ENCODE measurements around the gene C9orf78.
A peak's percentile ranks its signal among the peaks of the same experiment; 100 is the strongest.

The C9orf78 gene

DNA sequence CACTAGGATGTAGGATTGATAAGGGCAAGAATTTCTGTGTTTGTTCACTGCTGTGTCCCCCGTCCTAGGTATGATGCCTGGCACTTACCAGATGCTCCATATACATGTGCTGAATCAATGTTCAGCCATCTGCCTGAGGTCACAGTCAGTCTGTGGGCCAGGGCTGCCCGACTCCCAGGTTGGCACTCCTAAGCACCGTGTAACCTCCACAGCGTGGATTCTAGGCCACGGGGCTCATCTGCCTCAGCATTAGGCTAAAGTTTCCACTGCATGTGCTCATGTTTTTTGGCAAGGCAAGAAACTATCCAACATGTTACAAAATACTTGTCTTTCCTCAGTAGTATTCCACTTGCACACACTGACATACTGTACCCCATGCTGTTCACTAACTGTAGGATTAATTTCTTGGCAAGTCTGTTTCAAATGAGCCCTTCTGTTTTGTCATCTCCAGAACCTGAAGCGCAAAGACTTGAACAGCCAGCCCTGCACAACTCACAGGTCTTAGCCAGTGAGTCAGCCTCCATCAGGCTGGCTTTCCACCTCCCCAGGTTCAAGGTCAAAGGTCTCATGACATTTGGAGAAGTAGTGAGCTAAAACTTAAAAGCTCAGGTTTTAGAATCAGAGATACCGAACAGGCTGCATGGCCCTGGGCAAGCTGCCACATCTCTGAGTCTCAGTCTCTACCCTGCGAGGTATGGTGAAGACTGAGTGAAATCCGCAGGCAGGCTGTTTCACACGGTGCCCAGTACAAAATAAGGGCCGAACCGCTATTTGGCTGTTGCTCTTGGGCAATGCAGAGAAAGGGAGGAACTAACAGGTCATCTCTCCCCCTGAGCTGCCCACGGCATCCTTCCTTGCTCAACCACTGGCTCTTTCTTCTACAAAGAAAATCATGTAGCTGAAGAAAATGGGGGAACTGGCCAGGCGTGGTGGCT, 18.3 kb downstream of the C9orf78 start:
- Histone ChIP-seq H3K36me3 (ENCODE audit: insufficient read depth, low read length) (peaks cover 89% of the 10 kb centered on the region), H3K27me3 (ENCODE audit: insufficient read depth, low read length) (no peaks in the 10 kb centered on the region), H3K27ac (ENCODE audit: low read depth, low read length) (no peak overlapping the region), H3K4me3 (ENCODE audit: low read length) (no peak overlapping the region), H3K4me1 (ENCODE audit: insufficient read depth, low read length) (no peaks in the 10 kb centered on the region), H3K9ac (ENCODE audit: low read depth, low read length) (no peak overlapping the region), H3K9me3 (ENCODE audit: insufficient read depth, low read depth, low read length) (no peaks in the 10 kb centered on the region)
- 90% methylated on average over 14 of the region's 14 CpGs for WGBS

DNA sequence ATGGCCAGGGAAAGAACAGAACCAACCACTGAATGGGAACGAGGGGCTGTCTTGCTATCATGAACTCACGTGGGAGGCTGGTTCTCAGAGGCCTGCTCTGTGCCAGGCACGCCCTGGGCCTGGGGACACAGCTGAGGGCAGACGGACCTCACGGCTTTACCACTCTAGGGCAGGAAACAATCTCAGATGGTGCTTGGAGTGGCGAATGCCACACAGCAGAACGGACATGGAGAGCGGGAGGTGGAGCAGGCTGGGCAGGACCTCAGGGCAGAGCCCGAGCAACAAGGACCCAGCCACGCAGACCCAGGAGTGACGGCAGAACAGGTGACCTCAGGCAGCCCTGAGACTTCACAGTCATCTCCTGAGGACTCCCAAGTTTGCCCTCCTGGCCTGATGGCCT, 19.8 kb downstream of the C9orf78 start:
- no peaks in the 10 kb centered on the region for H3K9me3 ChIP-seq (ENCODE audit: insufficient read depth, low read depth, low read length)
- H3K9ac ChIP-seq (ENCODE audit: low read depth, low read length), result no peak overlapping the region
- H3K4me1 ChIP-seq (ENCODE audit: insufficient read depth, low read length), result no peaks in the 10 kb centered on the region
- no peak overlapping the region for H3K27ac ChIP-seq (ENCODE audit: low read depth, low read length)
- no peak overlapping the region for H3K4me3 ChIP-seq (ENCODE audit: low read length)
- no peaks in the 10 kb centered on the region for H3K27me3 ChIP-seq (ENCODE audit: insufficient read depth, low read length)
- H3K36me3 ChIP-seq (ENCODE audit: insufficient read depth, low read length), result peaks cover 88% of the 10 kb centered on the region
- WGBS, result 96% methylated on average over 11 of the region's 11 CpGs

DNA sequence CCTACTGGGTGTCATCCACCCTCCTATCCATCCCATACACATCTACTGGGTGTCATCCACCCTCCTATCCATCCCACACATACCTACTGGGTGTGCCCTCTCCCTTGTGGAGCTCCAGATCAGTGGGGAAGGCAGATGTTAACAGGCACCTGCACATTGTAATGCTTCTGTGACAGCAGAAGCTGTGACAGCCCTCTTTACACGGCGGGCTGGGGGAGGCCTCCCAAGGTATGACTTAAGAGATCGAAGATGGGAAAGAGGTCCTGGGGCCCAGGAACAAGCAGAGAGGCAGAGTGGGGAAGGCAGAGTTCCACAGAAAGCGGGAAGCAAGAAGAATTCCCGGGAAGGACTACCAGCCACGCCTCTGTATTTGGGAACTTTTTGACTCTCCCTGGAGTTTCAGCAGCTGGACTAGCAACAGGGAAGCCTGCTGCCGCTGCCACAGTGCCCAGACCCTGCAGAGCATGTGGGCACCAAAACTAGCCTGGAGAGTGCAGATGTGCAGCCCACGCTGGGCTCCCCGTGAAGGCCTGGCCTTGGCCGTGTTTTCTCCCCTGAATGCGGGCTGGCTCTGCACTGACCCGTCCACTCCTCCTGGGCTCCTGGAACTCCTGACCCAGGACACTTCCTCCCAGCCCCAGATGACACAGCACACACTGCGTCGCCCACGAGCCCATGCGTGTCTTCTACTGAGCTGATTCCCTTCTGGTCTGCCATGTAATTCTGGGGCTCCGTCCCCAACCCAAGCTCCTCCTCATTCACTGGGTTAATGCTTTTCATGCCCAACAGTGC, 20.4 kb downstream of the C9orf78 start:
- H3K4me3 ChIP-seq (ENCODE audit: low read length), result no peak overlapping the region
- no peaks in the 10 kb centered on the region for H3K4me1 ChIP-seq (ENCODE audit: insufficient read depth, low read length)
- H3K27ac ChIP-seq (ENCODE audit: low read depth, low read length), result no peak overlapping the region
- H3K36me3 ChIP-seq (ENCODE audit: insufficient read depth, low read length), result peaks cover 89% of the 10 kb centered on the region
- no peaks in the 10 kb centered on the region for H3K9me3 ChIP-seq (ENCODE audit: insufficient read depth, low read depth, low read length)
- H3K9ac ChIP-seq (ENCODE audit: low read depth, low read length), result no peak overlapping the region
- 93% methylated on average over 17 of the region's 17 CpGs for WGBS
- H3K27me3 ChIP-seq (ENCODE audit: insufficient read depth, low read length), result no peaks in the 10 kb centered on the region

DNA sequence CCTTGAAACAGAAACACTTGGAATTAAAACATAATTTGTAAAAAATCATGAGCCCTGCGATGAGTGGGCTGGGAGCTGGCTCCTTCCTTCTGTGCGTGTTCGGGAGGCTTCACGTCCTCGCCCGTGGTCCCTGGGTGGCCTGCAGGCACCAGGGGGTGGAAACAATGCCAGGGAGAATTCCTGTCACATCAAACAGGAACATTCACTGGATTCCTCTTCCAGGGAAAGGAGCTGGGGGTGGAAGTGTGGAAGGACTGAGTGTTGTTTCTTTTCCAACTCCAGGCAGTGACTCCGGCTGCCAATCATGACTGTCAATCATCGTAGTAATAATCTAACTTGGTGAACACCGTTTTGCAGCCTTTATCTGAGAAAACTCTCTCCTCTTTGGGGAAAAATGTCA, 21.4 kb downstream of the C9orf78 start:
- no peaks in the 10 kb centered on the region for H3K4me1 ChIP-seq (ENCODE audit: insufficient read depth, low read length)
- H3K27me3 ChIP-seq (ENCODE audit: insufficient read depth, low read length), result no peaks in the 10 kb centered on the region
- no peak overlapping the region for H3K9ac ChIP-seq (ENCODE audit: low read depth, low read length)
- WGBS, result 92% methylated on average over 9 of the region's 9 CpGs
- no peak overlapping the region for H3K4me3 ChIP-seq (ENCODE audit: low read length)
- no peaks in the 10 kb centered on the region for H3K9me3 ChIP-seq (ENCODE audit: insufficient read depth, low read depth, low read length)
- H3K27ac ChIP-seq (ENCODE audit: low read depth, low read length), result no peak overlapping the region
- peaks cover 92% of the 10 kb centered on the region for H3K36me3 ChIP-seq (ENCODE audit: insufficient read depth, low read length)

DNA sequence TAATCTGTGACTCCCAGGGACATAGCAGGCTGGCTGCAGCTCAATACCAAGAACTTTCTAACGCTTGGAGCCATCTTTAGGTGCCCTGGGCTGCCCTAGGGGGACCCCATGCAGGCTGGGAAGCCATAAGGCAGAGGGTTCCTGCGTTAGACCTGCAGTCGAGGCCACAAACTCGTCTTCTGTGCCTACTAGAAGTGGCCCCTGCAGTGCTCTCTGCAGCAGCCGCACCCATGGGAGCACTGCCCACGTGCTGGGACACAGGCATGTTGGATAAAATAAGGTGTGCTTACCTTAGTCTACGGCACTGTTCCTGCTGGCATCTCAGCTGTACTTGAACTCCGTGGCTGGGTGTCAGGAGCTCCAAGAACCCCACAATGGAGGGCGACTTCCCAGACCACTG, 22.7 kb downstream of the C9orf78 start:
- Histone ChIP-seq H3K4me3 (ENCODE audit: low read length) (no peak overlapping the region), H3K27ac (ENCODE audit: low read depth, low read length) (no peak overlapping the region), H3K27me3 (ENCODE audit: insufficient read depth, low read length) (no peaks in the 10 kb centered on the region), H3K36me3 (ENCODE audit: insufficient read depth, low read length) (peaks cover 81% of the 10 kb centered on the region), H3K4me1 (ENCODE audit: insufficient read depth, low read length) (no peaks in the 10 kb centered on the region), H3K9me3 (ENCODE audit: insufficient read depth, low read depth, low read length) (no peaks in the 10 kb centered on the region), H3K9ac (ENCODE audit: low read depth, low read length) (no peak overlapping the region; the same call in 1 of the 2 replicates)
- WGBS, result 92% methylated on average over 9 of the region's 9 CpGs

DNA sequence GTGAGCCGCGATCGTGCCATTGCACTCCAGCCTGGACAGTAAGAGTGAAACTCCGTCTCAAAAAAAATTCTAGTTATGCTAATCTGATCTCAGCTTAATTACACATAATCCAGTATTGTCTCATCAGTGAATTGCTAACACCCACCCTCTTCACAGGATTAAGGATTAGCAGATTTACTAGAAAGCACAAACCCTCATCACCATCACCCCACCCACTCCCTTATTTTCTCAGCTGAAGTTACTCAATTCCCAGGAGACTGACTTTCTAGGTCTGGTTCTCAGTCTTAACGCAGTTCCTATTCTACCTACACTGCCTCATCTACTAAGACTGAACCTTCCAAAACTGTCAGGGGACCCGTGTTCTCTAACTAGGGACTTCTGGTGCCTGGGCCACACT, 23.1 kb downstream of the C9orf78 start:
- H3K4me1 ChIP-seq (ENCODE audit: insufficient read depth, low read length), result no peaks in the 10 kb centered on the region
- no peak overlapping the region for H3K27ac ChIP-seq (ENCODE audit: low read depth, low read length)
- no peaks in the 10 kb centered on the region for H3K9me3 ChIP-seq (ENCODE audit: insufficient read depth, low read depth, low read length)
- H3K27me3 ChIP-seq (ENCODE audit: insufficient read depth, low read length), result no peaks in the 10 kb centered on the region
- no peak overlapping the region for H3K4me3 ChIP-seq (ENCODE audit: low read length)
- peaks cover 82% of the 10 kb centered on the region for H3K36me3 ChIP-seq (ENCODE audit: insufficient read depth, low read length)
- no peak overlapping the region for H3K9ac ChIP-seq (ENCODE audit: low read depth, low read length)
- WGBS, result 94% methylated on average over 6 of the region's 6 CpGs

DNA sequence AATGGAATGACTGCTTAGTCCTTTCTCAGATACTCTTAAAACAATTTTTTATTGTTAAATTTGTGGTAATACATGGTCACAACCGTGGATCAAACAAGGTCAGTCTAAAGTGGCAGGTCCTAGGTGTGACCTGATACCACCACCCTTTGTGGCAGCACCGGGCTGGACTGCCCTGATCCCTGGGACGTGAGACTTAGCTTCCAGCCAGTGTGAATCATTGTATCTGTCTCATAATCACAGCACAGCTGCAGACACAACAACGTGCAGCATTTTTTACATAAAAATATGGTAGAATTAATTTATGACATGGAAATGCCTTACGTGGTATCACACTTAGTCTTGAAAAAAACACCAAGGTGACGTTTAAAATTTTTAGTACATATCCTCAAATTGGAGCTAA, 24.3 kb downstream of the C9orf78 start:
- Histone ChIP-seq H3K9me3 (ENCODE audit: insufficient read depth, low read depth, low read length) (no peaks in the 10 kb centered on the region), H3K9ac (ENCODE audit: low read depth, low read length) (no peak overlapping the region), H3K4me1 (ENCODE audit: insufficient read depth, low read length) (no peaks in the 10 kb centered on the region), H3K27ac (ENCODE audit: low read depth, low read length) (no peak overlapping the region), H3K36me3 (ENCODE audit: insufficient read depth, low read length) (peaks cover 77% of the 10 kb centered on the region), H3K4me3 (ENCODE audit: low read length) (no peak overlapping the region), H3K27me3 (ENCODE audit: insufficient read depth, low read length) (no peaks in the 10 kb centered on the region)
- WGBS, result 94% methylated on average over 5 of the region's 6 CpGs

DNA sequence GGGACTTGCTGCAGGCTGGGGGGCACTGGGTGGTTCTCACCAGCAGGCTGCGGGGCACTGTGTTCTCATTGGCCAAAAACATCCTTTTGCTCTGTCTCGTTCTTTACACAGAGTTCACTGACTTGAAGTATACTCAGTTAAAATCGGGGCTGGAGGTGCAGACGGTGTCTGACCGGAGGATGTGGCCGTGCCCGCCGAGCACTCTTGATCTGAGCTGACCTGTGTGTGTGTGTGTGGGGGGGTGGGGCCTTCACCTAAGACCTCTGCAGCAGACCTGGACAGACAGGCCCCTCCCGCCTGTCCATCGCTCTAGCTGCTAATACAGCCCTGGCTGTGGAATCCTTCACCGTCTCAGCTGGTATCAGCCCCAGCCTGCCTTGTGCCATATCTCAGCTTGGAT, 25.0 kb downstream of the C9orf78 start:
- no peaks in the 10 kb centered on the region for H3K4me1 ChIP-seq (ENCODE audit: insufficient read depth, low read length)
- no peak overlapping the region for H3K9ac ChIP-seq (ENCODE audit: low read depth, low read length)
- H3K36me3 ChIP-seq (ENCODE audit: insufficient read depth, low read length), result peaks cover 77% of the 10 kb centered on the region
- H3K27me3 ChIP-seq (ENCODE audit: insufficient read depth, low read length), result no peaks in the 10 kb centered on the region
- 96% methylated on average over 11 of the region's 11 CpGs for whole genome bisulfite sequencing
- no peaks in the 10 kb centered on the region for H3K9me3 ChIP-seq (ENCODE audit: insufficient read depth, low read depth, low read length)
- no peak overlapping the region for H3K4me3 ChIP-seq (ENCODE audit: low read length)
- no peak overlapping the region for H3K27ac ChIP-seq (ENCODE audit: low read depth, low read length)

DNA sequence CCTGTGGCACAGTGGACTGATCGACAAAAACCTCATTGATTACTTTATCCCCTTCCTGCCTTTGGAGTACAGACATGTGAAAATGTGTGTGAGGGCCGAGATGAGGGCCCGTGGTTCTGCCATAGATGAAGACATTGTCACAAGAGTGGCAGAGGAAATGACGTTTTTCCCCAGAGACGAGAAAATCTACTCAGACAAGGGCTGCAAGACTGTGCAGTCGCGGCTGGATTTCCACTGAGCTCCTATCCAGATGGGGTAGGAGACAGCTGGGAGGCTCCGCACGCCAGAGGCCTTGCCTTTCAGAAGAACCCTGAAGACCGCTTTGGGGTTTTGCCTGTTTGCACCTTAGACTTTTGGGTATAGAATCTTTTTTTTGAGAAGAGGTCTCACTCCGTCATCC, 25.7 kb downstream of the C9orf78 start:
- peaks cover 71% of the 10 kb centered on the region for H3K36me3 ChIP-seq (ENCODE audit: insufficient read depth, low read length)
- H3K27me3 ChIP-seq (ENCODE audit: insufficient read depth, low read length), result no peaks in the 10 kb centered on the region
- no peaks in the 10 kb centered on the region for H3K4me1 ChIP-seq (ENCODE audit: insufficient read depth, low read length)
- no peak overlapping the region for H3K9ac ChIP-seq (ENCODE audit: low read depth, low read length)
- no peaks in the 10 kb centered on the region for H3K9me3 ChIP-seq (ENCODE audit: insufficient read depth, low read depth, low read length)
- 98% methylated on average over 11 of the region's 11 CpGs for whole genome bisulfite sequencing
- no peak overlapping the region for H3K4me3 ChIP-seq (ENCODE audit: low read length)
- H3K27ac ChIP-seq (ENCODE audit: low read depth, low read length), result no peak overlapping the region

DNA sequence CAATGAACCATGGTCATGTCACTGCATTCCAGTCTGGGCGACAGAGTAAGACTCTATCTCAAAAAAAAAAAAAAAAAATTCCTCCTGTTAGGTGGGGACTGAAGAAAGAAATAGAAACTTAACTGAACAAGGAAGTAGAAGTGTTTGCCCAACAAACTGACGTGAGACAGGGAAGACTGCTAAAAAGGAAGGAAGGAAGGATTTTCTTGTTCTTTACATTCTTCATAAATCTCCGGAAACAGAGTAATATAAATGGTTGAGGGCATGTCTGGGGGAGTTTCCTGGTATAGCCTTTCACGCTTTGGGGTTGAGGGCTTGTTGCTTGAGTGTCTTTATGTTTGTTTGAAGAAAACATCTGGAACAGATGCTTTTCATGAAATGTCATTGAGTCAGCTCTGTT, 29.0 kb downstream of the C9orf78 start:
- Histone ChIP-seq H3K4me3 (ENCODE audit: low read length) (no peak overlapping the region), H3K4me1 (ENCODE audit: insufficient read depth, low read length) (no peaks in the 10 kb centered on the region; the same call in 1 of the 2 replicates), H3K27ac (ENCODE audit: low read depth, low read length) (no peak overlapping the region), H3K36me3 (ENCODE audit: insufficient read depth, low read length) (peaks cover 45% of the 10 kb centered on the region), H3K27me3 (ENCODE audit: insufficient read depth, low read length) (no peaks in the 10 kb centered on the region), H3K9me3 (ENCODE audit: insufficient read depth, low read depth, low read length) (no peaks in the 10 kb centered on the region), H3K9ac (ENCODE audit: low read depth, low read length) (no peak overlapping the region)
- WGBS, result 76% methylated on average over 3 of the region's 4 CpGs

DNA sequence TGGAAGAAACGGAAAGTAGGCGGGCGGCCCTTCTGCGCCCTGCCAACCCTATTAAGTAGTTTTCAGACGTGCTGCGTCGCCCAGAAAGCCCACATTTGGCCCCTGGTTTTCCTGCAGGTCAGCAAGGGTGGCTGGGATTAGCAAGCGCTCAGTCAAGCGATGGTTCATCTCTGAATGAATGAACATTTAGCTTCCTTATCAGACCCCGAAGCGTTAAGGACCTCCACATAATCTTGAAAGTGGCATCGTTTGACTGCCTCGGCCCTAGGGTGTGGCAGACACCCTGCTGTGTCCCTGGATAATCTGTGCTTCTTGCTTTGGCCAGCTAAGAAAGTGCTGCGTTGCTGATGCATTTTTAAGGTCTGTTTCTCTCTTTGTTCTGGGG, 31.4 kb downstream of the C9orf78 start:
- H3K4me1 ChIP-seq (ENCODE audit: insufficient read depth, low read length), result no peaks in the 10 kb centered on the region; the same call in 1 of the 2 replicates
- H3K27ac ChIP-seq (ENCODE audit: low read depth, low read length), result no peak overlapping the region
- peaks cover 23% of the 10 kb centered on the region for H3K36me3 ChIP-seq (ENCODE audit: insufficient read depth, low read length)
- H3K9ac ChIP-seq (ENCODE audit: low read depth, low read length), result peak overlapping the region; percentile 56
- H3K9me3 ChIP-seq (ENCODE audit: insufficient read depth, low read depth, low read length), result no peaks in the 10 kb centered on the region
- no peaks in the 10 kb centered on the region for H3K27me3 ChIP-seq (ENCODE audit: insufficient read depth, low read length)
- peak overlapping the region; percentile 77 for H3K4me3 ChIP-seq (ENCODE audit: low read length)
- WGBS, result 3% methylated on average over 14 of the region's 14 CpGs
